Stimulated activated CD4-positive, alpha-beta T cell treated with anti-CD3 and anti-CD28 coated beads, Interleukin-2, amount 100 ng/mL, for 4 hours (primary cell): ENCODE data around the gene CDK17.
"Not testable (repeated sequence)": the region's sequence is repeated elsewhere in the genome, so short reads cannot be mapped to it uniquely, and the experiment has no call there.

Experiments used
- DNase-seq: peaks from one replicate; pipeline ENCODE4 v3.0.0-alpha.2; 2020; ENCODE audit warnings: low read depth

The CDK17 gene

DNA sequence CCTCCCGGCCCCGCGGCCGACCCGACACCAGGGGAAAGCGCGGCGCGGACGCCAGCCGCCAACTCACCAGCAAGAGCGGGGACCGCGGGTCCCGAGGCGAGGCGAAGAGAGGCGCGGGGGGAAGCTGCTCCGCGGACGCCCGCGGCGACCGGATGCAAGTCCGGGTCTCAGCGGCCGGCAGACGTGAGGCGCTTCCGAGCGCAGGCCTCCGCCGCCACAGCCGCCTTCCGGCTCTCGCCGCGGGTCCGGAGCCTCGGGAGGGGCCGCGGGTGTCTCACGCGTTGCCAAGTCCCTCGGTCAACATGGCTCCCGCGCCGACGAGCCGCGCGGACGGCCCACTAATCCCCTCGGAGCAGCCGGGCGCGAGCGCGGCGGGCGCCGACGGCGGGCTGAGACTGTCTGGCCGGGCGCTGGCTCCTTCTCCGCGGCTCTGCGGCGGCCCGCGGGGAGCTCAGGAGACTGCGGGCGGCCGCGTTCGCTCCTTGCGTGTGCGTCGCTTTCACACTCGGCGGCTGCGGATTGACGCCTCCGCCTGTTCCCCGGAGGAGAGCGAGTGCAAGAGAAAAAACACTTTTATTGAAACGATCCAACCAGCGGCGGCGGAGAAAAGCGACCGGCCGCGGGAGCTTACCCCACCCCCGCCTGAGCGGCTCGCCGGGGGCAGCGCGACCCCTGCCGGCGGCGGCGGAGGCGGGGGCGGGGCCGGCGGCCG lies at the start of gene CDK17:
TSS of gene CDK17 (minus strand) at position 521 of the 712 bp plus-strand sequence. CDS start 65,603 bp downstream, outside the sequence.
- peak; percentile 86 for DNase-seq

- no peak for DNase-seq
Measured at GRCh38 chr12:96448300-96448699, 48.1 kb upstream of the CDK17 start.

- DNase-seq, result no peak
Measured at GRCh38 chr12:96447256-96447655, 47.0 kb upstream of the CDK17 start.

DNA sequence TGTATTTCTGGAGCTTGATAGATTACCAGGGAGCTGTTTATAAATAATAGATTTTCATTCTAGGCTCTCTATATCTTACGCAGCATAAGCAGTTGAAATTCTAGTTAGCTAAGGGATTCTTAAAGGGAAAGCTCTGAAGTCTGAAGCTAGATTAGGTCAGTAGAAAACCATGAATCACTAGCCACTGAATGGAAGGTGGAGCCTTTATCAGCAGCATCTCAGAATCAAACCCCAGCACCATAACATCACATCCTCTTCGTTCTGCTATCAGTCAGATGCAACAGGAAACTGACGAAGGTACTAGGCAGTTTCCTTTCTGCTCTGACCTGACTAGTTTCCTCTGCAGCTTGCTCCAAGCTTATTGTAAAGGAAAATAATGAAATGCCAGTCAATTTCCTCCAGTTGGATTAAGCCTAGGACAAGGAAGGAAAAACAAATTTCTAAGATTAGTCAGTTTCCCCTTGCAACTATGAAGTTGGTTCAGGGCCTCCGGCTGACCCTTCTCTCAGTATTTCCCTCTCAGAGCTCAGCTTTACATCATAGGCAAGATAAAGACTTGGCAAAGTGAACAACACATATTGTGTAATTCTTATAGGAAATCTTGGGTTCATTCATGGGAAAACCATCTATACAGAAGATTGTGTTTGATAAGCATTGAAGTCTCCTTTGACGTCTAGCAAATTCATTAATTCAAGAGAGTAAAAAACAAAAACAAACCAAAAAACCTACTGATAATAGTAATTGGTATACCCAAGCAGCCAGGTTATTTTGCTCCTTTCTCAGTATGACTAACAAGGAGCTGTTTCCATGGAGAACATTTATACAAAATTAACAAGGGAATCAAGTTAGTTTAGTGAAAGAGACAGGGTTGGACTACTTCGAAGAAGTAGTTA lies 45.7 kb upstream of the CDK17 start:
- DNase-seq, result peak; percentile 46

GRCh38 chr12:96444399-96444798 lies 44.2 kb upstream of the CDK17 start:
- no peak for DNase-seq

DNA sequence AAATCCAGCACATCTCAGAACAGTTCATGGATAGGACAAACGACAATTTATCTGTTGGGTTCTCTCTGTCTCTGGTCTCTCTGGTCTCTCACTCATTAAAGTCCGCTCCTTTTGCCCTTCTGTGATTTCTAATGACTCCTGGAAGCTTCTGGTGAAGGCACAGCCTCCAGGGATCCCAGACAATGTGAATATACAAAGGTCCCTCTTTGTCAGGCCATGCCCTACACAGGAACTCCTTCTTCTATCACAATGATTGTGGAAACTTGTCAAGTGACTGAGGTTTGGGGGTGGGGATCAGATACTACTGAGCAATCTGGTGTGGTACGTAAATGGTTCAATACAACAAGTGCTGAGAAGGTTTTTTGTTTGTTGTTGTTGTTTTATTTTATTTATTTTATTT lies 42.7 kb upstream of the CDK17 start:
- no peak for DNase-seq

DNA sequence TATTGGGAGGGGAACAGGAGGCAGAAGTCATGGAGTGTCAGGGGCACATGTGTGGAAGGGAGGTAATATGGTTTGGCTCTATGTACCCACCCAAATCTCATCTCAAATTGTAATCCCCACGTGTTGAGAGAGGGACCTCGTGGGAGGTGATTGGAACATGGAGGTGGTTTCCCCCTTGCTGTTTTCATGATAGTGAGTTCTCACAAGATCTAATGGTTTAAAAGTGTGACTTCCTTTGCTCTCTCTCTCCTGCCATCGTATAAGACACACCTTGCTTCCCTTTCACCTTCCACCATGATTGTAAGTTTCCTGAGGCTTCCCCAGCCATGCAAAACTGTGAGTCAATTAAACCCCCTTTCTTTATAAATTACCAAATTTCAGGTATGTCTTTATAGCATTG lies 41.6 kb upstream of the CDK17 start:
- DNase-seq, result no peak

DNA sequence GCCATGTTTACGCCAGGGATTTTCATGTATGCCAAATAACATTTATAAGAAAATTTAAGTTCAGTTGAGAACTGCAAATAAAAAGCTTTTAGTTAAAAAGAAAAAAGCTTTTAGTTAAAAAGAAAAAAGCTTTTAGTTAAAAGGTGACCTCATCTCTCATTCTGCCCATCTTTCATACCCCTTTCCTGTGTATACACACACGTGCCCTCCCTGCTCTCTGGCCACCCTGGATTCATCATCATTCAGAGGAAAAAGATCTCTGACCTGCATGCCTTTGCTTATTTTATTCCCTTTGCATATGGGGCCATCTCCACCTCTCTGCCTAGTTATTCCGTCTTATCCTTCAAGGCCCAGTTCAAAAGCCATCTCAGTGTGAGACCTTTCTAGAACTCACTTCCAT lies 38.1 kb upstream of the CDK17 start:
- DNase-seq, result no peak

- no peak for DNase-seq
Measured at GRCh38 chr12:96437171-96437445, 36.9 kb upstream of the CDK17 start.

DNA sequence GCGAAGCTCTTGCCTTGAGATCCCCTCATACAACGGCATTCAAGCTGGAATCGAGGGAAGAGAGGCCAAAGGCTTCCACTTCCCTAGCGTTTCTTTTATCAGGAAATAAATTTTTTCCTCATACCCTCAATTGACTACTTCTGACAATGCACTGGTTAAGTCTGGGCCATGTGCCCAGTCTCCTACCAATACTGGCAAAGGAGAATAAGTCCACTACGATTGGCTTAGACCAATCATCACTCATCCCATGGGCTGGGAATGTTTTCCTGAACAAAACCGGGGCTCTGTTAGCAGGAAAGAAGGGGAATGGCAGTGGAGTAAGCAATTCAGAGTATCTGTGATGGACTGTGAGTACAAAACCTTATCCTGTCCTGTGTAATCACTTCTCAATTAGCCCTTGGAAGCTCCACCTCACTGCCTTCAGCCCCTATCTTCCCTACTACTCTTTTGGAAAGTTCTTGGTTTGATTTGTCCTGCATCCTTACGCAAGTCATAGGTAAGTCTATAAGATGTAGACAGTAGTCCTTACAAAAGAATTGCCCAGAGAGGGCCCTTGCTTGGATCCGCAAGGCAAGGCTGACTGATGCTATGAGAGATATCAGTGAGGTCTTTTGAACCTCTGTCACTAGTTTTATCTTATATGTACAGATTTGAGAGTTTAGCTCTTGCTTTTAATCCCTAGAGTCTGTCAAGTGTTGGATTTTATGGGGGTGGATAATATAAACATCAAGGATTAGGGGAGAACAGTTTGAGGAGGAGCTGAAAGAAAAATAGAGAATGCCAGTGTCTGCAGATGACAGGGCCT lies 36.3 kb upstream of the CDK17 start:
- no peak for DNase-seq

DNA sequence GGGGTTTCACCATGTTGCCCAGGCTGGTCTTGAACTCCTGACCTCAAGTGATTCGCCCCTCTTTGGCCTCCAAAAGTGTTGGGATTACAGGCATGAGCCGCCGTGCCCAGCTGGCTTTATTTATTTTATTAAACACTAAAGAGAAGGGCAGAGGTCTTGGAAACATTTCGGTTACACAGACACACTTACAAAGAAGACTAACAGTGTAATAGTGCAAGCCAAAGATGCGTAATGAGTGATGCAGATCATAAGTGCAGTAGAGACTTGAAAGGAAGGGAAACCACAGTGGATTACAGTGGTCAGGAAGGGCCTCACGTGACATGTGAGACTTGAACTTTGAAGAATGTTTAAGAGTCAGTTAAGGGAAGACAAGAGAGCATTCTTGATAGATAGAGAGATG lies 33.9 kb upstream of the CDK17 start:
- DNase-seq, result peak; percentile 54

DNA sequence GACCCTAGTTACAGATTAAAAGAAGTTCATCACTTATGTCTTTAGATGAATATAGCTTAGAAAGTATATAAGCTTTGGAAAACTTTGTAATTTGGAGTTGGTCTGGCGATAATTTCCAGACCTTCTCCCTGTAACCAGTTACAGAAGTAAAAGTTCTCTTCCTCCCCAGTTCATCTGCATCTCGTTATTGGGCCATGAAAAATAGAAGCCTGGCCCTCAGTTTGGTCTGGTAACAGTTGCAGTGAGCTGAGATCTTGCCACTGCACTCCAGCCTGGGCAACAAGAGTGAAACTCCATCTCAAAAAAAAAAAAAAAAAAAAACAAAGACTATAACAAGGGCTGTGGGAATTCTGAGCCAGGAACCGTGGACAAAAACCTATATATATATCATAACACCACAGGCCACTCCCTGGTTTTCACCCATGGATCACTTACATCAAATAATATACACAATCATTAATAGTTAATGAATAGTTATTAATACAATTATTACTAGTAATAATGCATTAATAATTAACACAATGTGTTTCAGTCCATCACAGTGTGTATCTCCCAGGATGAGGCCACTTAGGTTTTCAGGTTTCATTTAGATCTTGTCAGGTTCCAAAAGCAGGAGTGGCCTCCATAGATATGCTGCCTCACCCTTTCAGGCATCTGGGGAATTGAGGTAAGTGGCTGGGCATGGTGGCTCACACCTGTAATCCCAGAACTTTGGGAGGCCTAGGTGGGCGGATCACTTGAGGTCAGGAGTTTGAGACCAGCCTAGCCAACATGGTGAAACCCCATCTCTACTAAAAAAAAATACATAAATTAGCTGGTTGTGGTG lies 32.5 kb upstream of the CDK17 start:
- DNase-seq, result not testable (repeated sequence)

GRCh38 chr12:96431067-96431466 lies 30.8 kb upstream of the CDK17 start:
- no peak for DNase-seq

DNA sequence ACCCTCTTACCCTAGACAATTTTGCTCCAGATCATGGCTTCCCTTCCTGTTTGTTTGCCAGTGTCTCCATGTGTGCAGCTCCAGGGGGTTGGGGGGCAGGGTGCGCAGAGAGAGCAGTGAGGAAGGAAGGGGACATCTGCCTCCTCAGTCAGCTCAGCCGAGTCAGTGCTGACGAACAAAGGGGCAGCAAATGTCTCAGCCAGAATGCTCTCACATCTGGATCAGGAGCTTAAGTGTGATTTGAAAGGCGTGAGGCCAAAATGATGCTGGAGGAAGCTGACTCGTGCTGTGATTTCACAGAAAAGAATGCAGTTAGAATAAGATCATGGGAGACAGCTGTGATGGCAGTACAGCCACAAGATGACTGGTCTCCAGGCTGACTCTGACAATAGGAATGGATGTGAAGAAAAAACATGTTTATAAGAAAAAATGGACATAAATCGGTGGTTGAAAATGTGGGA lies 27.1 kb upstream of the CDK17 start:
- DNase-seq, result no peak

GRCh38 chr12:96425951-96426350 lies 25.7 kb upstream of the CDK17 start:
- no peak for DNase-seq

- no peak for DNase-seq
Measured at GRCh38 chr12:96425321-96425720, 25.1 kb upstream of the CDK17 start.

- no peak for DNase-seq
Measured at GRCh38 chr12:96424601-96425000, 24.4 kb upstream of the CDK17 start.

DNA sequence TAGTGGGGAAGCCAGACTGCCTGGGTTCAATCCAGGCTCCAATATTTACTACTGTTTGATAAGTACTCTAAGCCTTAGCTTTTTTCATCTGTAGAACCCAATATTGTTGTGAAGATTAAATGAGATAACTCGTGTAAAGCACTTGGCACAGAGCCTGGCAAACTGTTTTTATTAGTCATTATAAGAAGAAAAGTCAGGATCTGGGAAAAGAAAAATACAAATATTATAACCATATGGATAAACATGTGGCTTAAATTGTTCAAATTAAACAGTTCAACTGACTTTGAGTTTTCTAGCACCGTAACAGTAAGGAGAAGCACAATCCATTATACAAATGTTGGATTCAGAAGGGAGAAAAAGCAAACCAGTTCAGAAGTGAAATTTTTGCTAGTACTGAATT lies 22.0 kb upstream of the CDK17 start:
- no peak for DNase-seq

DNA sequence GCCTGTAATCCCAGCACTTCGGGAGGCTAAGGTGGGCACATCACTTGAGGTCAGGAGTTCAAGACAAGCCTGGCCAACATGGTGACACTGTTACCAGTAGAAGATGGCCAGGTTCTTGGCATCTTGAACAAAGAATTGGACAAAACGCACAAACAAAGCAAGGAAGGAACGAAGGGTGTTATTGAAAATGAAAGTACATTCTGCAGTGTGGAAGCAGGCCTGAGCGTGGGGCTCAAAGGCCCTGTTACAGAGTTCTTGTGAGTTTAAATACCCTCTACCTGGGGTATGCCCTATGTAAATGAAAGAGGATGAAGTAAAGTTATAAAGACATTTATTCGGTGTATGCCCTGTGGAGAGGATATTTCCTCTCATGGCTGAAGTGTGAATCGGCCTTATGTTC lies 20.8 kb upstream of the CDK17 start:
- no peak for DNase-seq

DNA sequence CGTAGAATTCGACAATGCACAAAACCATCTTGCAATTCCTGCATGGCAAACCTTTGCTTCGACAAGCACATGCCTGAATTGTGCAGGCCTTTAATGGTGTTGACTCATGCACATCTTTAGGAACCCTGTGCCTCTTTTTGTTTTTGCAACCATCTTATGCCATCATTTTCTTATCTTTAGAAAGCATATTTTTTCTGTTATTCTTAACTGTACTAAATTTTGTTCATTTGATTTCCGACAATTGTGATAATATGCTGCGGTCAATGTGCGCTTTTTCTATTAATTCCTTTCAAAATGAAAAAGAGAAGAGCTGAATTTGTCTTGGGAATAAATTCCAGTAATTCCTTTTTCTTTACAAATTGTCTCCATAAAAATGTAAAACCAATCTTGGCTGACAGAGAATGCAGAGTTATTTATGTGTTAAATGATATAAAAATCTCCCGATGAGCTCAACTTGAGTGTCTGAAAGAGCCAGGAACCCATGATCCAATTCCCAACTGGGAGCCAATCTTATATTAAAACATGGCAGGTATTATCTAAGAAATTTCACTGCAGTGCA lies 20.1 kb upstream of the CDK17 start:
- no peak for DNase-seq

- no peak for DNase-seq
Measured at GRCh38 chr12:96419576-96420276, 19.5 kb upstream of the CDK17 start.
